Natural killer cell (primary cell): Measurements from ENCODE around the gene FIBCD1. TPM values are rescaled to one million over a fixed set of nuclear protein-coding genes. Genes with fewer than 3 reads are reported as not detected.

ENCODE experiments used
- ATAC-seq, 3 donors: fragments of 150-1000 bp in 2 of 3; fragments of 200-7000 bp in 1 of 3; cut with Tn5 transposase; 1 replicate in 1 of 3; 2 replicates in 2 of 3; pipeline ENCODE4 v1.10.0; 2021; ENCODE audit warnings: mild to moderate bottlenecking in 2 of 3, moderate library complexity in 2 of 3
- DNase-seq, 2 donors: peaks; one replicate each; pipeline versions ENCODE4 v3.0.0 to v3.0.0-alpha.2; 2013 to 2021; ENCODE audit warnings: mixed read lengths in 1 of 2
- H3K27ac ChIP-seq: one replicate; pipeline ENCODE4 v1.5.1; 2013; ENCODE audit warnings: mild to moderate bottlenecking, low read length
- H3K27me3 ChIP-seq: one replicate; pipeline ENCODE4 v1.6.1; 2013; ENCODE audit warnings: low read length; ENCODE audit not compliant: control insufficient read depth, insufficient read depth
- H3K36me3 ChIP-seq: one replicate; pipeline ENCODE4 v1.6.1; 2013; ENCODE audit warnings: low read length; ENCODE audit not compliant: control insufficient read depth, insufficient read depth
- H3K4me1 ChIP-seq: one replicate; pipeline ENCODE4 v1.6.1; 2013; ENCODE audit warnings: low read length; ENCODE audit not compliant: control insufficient read depth, insufficient read depth
- H3K4me3 ChIP-seq: one replicate; pipeline ENCODE4 v1.5.1; 2013; ENCODE audit warnings: low read length
- H3K9me3 ChIP-seq: one replicate; pipeline ENCODE4 v1.6.1; 2013; ENCODE audit warnings: low read length; ENCODE audit not compliant: control insufficient read depth, insufficient read depth
- H3K27ac Mint-ChIP-seq, 2 donors: one replicate each; pipeline ENCODE4 v1.8.0; 2022; ENCODE audit warnings: mild to moderate bottlenecking in 2 of 2, mixed read lengths in 2 of 2, moderate library complexity in 1 of 2
- H3K27me3 Mint-ChIP-seq, 2 donors: one replicate each; pipeline ENCODE4 v1.8.0; 2022; ENCODE audit warnings: low read depth in 2 of 2, mixed read lengths in 2 of 2
- H3K36me3 Mint-ChIP-seq: one replicate; pipeline ENCODE4 v1.8.0; 2022; ENCODE audit warnings: mixed read lengths
- H3K4me1 Mint-ChIP-seq, 2 donors: one replicate each; pipeline ENCODE4 v1.8.0; 2022; ENCODE audit warnings: mixed read lengths in 2 of 2
- H3K4me3 Mint-ChIP-seq: one replicate; pipeline ENCODE4 v1.8.0; 2022; ENCODE audit warnings: mild to moderate bottlenecking, moderate library complexity, mixed read lengths
- H3K9me3 Mint-ChIP-seq, 2 donors: one replicate each; pipeline ENCODE4 v1.8.0; 2022; ENCODE audit warnings: mixed read lengths in 2 of 2
- WGBS: methylation state at CpG from one replicate; pipeline ENCODE4 v1.1.7; 2013; ENCODE audit warnings: missing lambda C conversion rate; ENCODE audit not compliant: insufficient coverage; 5-methylcytosine and 5-hydroxymethylcytosine counted together
- intact Hi-C: fragments of 100-400 bp; cut with micrococcal nuclease; formaldehyde crosslinking; loops from one replicate; pipeline ENCODE4 v1.14.2; 2022
- total RNA-seq, 4 donors: library from RNA; stranded (reverse); fragments of 120-200 nt in 1 of 4; gene quantifications; one replicate each; pipeline versions ENCODE4 v1.2.3 to v1.2.4, GENCODE V29; 2013 to 2022
- TF ChIP-seq, protein P1 (sequence below): fragments of 200-600 bp; IDR thresholded peaks from one replicate; pipeline ENCODE4 v1.8.0; 2022; ENCODE audit warnings: antibody characterized with exemption

Gene FIBCD1
- total RNA-seq, 3 donors from 2014 or later (not counting 1 experiment from before 2014, with no cell fraction given): not detected

DNA sequence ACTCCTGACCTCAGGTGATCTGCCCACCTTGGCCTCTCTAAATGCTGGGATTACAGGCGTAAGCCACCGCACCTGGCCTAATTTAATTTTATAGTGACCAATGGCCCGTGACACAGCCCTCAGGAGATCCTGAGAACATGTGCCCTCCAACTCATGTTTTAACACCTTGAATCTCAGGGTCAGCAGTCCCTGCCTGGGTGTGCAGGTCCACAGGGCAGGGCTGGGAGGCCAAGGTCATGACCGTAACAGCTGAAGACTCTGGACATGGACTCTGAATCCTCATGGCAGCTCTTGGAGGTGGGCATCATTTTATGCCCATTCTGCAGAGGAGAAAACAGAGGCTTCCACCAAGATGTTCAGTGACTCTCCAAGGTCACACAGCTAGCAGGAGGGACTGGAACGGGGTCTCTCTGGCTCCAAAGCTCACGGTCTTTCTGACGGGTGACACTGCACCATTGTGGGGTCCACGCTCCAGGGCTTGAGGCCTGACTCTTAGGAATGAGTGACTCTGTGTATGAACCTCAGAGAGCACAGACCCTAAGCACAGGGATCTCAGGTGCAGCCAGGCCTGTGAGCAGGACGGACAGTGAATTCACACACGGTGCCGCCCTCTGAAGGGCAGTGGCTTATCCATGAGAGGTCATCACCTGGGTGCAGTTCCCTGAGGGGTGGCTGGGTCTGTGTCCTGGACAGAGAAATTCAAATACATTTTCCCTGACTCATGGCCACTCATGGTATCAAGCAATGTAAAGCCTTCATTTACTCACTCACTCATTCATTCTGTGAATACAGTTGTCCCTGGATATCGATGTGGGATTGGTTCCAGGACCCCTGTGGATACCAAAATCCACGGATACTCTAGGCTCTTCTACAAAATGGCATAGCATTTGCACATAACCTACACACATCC, 37.1 kb upstream of the FIBCD1 start:
- no peaks in the 10 kb centered on the region for H3K9me3 ChIP-seq
- H3K27me3 ChIP-seq: no peaks in the 10 kb centered on the region
- Mint-ChIP-seq H3K4me3 (no peak overlapping the region), H3K27ac (no peak overlapping the region), H3K27me3 (peaks cover 8 to 16% of the 10 kb centered on the region in 2 donors), H3K4me1 (peaks cover 0 to 12% of the 10 kb centered on the region in 2 donors), H3K9me3 (no peaks in the 10 kb centered on the region), H3K36me3 (no peaks in the 10 kb centered on the region)
- peaks cover 11% of the 10 kb centered on the region for H3K4me1 ChIP-seq
- ATAC-seq (no peak), DNase-seq (no peak)
- WGBS: 90% methylated on average over 13 of the region's 13 CpGs
- TF ChIP-seq, protein P1, sequence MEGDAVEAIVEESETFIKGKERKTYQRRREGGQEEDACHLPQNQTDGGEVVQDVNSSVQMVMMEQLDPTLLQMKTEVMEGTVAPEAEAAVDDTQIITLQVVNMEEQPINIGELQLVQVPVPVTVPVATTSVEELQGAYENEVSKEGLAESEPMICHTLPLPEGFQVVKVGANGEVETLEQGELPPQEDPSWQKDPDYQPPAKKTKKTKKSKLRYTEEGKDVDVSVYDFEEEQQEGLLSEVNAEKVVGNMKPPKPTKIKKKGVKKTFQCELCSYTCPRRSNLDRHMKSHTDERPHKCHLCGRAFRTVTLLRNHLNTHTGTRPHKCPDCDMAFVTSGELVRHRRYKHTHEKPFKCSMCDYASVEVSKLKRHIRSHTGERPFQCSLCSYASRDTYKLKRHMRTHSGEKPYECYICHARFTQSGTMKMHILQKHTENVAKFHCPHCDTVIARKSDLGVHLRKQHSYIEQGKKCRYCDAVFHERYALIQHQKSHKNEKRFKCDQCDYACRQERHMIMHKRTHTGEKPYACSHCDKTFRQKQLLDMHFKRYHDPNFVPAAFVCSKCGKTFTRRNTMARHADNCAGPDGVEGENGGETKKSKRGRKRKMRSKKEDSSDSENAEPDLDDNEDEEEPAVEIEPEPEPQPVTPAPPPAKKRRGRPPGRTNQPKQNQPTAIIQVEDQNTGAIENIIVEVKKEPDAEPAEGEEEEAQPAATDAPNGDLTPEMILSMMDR: no peak
- intact Hi-C loops: no loop called here
- H3K36me3 ChIP-seq: no peaks in the 10 kb centered on the region
- H3K4me3 ChIP-seq: no peak overlapping the region
- H3K27ac ChIP-seq: no peak overlapping the region

DNA sequence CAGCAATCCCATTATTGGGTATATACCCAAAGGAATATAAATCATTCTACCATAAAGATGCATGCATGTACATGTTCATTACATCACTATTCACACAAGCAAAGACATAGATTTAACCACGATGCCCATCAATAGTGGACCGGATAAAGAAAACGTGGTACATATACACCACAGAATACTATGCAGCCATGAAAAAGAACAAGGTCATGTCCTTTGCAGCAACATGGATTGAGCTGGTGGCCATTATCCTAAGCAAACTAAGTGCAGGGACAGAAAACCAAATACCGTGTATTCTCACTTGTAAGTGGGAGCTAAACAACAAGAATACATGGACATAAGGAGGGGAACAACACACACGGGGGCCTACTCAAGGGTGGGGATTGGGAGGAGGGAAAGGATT, 36.1 kb upstream of the FIBCD1 start:
- 97% methylated on average over 5 of the region's 5 CpGs for WGBS
- no peak for ATAC-seq
- no peaks in the 10 kb centered on the region for H3K36me3 ChIP-seq
- TF ChIP-seq, protein P1: no peak
- DNase-seq: no peak
- Mint-ChIP-seq H3K27ac (no peak overlapping the region), H3K36me3 (no peaks in the 10 kb centered on the region), H3K27me3 (peaks cover 3 to 16% of the 10 kb centered on the region in 2 donors), H3K9me3 (no peaks in the 10 kb centered on the region), H3K4me3 (no peak overlapping the region), H3K4me1 (peaks cover 0 to 12% of the 10 kb centered on the region in 2 donors)
- peaks cover 2% of the 10 kb centered on the region for H3K4me1 ChIP-seq
- H3K27ac ChIP-seq: no peak overlapping the region
- H3K4me3 ChIP-seq: no peak overlapping the region
- H3K27me3 ChIP-seq: no peaks in the 10 kb centered on the region
- no peaks in the 10 kb centered on the region for H3K9me3 ChIP-seq
- intact Hi-C loops: no loop called here

DNA sequence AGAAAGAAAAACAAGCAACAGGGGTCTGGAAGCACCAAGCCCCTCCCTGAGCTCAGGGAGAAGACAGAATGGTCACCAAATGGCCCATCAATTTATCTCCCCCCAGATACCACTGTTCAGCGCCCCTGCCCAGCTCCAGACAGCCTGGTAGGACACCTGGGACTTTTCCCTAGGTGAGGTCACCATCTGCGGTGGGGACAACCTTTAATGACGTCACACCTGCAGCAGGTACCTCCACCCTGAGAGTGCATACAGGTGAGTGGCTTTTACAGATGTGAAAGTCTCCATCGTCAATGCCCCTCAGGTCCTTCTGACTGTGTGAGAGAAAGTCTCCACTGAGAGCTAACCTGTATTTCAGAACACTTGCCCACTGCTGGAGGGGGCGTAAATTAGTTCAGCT, 35.6 kb upstream of the FIBCD1 start:
- Histone ChIP-seq H3K27me3 (no peaks in the 10 kb centered on the region), H3K27ac (no peak overlapping the region), H3K4me3 (no peak overlapping the region), H3K4me1 (no peaks in the 10 kb centered on the region), H3K36me3 (no peaks in the 10 kb centered on the region), H3K9me3 (no peaks in the 10 kb centered on the region)
- no peaks in the 10 kb centered on the region for H3K36me3 Mint-ChIP-seq
- intact Hi-C loops: no loop called here
- H3K27me3 Mint-ChIP-seq: peaks cover 0 to 16% of the 10 kb centered on the region in 2 donors
- TF ChIP-seq, protein P1: no peak
- no peak overlapping the region for H3K27ac Mint-ChIP-seq
- H3K4me1 Mint-ChIP-seq: peaks cover 0 to 12% of the 10 kb centered on the region in 2 donors
- DNase-seq (no peak), ATAC-seq (no peak)
- 85% methylated on average over 5 of the region's 5 CpGs for WGBS
- no peak overlapping the region for H3K4me3 Mint-ChIP-seq
- no peaks in the 10 kb centered on the region for H3K9me3 Mint-ChIP-seq
